GM19239 (cell line): ENCODE results near the gene MAP3K10.

Source experiments
- DNase-seq: peaks from one replicate; pipeline ENCODE4 v3.0.0; 2011; ENCODE audit warnings: low spot score; ENCODE audit not compliant: insufficient read length
- FAIRE-seq: peaks from 2 replicates; lab custom pipeline; 2011; peaks lifted over from hg19 to GRCh38; lab: Jason Lieb, UNC

Gene MAP3K10

DNA sequence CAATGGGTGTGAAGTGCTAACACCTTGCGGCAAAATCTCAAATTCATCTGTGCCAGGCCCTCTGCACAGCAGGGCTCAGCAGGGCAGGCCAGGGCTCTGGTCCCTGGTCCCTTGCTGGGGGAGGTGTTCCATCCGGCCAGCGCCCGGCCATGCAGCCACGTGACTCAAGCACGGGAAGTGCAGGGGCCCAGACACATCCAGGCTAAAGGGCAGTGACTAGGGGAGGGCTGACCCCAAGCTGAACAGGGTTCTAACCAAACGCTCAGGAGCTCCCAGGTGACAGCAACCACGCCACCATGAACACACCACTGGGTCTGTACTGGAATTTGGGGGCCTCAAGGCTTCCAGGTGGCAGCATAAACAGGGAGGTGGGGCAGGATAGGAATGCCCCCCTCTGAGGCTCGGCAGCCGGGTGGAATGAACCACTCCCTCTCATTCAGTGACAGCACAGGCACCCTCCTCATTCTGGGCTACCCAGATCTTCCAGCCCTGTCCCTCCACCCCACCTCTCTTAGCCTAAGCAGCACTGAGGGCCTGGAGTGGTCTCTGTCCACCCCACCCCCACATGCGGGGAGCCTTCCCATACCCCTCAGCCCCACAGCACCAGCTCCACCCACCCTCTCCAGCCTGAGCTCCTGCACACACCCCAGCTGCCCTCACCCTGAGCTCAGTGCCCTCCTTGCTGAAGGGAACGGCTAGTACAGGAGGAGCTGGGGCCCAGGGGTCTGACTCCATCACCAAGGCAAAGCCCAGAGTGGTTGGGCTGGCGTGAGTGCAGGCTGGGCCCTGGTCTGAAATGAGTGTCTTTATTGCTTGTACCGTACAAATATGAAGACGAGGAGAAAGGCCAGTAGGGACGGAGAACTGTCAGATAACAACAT lies 40.6 kb downstream of the MAP3K10 start:
- DNase-seq (no peak), FAIRE-seq (no peak)

DNA sequence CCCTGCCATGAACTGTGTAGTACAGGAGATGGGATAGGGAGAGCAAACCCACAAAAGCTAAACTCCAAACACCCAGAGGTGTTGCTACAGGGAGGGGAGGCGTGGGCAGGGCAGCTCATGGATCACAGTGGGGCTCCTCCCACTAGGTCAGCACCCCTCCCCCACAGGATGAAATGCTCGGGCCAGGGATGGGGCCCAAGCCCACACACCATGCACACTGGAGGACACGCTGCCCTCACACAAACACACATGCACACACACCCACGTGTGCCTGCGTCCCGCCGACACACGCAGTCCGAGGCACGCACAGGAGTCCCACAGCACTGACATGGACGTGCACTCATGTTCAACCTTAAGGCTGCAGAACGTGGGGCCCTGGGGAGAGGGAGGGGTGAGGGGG lies 41.3 kb downstream of the MAP3K10 start:
- FAIRE-seq (no peak), DNase-seq (no peak)

DNA sequence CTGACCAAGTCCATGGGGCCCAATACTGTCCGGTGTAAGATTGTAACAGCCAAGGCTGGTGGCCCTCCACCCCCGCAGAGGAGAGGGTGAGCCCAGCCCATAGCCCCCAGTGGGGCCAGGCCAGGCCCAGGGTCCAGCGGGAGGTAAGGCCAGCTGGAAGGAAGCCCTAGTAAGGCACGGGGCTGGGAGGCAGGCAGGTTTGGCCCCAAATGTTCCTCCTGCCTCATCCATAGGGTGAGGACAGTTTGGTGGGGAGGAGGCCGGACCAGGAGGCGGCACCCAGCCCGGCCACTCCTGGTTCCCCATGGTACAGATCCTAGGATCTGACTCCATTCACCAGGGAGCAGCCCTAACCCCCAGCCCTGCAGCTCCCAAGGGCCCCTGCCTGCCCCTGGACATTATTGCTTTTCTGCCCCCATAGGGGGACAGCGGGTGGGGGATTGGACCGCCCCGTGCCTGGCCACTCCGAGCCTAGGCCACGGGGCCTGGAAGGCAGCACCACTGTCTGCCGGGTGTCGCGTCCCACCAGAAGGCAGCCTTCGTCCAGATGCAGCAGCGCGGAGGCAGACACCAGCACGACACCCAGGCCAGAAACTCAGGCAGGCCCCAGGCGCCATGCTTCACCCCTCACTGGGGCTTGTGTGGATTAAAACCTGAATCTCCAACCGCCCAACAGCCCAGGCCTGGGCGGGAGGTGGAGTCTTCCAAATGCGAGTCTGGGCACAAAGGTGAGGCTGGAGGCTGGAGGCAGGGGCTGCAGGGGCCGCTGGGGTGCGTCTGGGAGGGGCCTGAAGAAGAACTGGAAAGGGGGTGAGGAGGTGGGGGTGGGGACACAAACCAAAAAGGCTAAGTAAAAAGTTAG lies 42.0 kb downstream of the MAP3K10 start:
- no peak for FAIRE-seq
- DNase-seq: no peak

DNA sequence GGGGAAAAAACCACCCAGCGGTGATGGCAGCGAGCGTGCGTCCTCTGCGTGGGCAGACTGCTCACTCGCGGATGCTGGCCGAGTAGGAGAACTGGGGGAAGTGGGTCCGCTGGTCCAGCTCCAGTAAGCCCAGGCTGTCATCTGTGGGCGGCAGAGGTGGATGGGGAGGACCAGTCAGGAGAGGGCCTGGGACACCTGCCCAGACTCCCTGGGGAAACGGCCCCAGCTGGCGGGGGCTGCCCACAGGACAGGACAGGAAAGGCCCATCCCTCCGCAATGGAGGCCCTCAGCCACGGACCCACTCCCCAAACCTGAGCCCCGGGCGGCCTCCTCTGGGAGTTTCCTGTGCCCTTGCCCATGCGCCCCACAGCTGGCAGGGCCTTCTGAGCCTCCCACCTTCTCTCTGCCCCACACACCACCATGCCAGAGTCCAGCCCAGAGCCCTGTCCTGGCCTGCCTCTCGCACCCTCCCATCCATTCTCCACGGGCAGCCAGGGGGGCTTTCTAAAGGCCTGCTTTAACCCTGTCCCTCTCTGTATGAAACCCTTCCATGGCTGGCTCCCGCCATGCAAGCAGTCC lies 42.7 kb downstream of the MAP3K10 start:
- DNase-seq: no peak
- no peak for FAIRE-seq

DNA sequence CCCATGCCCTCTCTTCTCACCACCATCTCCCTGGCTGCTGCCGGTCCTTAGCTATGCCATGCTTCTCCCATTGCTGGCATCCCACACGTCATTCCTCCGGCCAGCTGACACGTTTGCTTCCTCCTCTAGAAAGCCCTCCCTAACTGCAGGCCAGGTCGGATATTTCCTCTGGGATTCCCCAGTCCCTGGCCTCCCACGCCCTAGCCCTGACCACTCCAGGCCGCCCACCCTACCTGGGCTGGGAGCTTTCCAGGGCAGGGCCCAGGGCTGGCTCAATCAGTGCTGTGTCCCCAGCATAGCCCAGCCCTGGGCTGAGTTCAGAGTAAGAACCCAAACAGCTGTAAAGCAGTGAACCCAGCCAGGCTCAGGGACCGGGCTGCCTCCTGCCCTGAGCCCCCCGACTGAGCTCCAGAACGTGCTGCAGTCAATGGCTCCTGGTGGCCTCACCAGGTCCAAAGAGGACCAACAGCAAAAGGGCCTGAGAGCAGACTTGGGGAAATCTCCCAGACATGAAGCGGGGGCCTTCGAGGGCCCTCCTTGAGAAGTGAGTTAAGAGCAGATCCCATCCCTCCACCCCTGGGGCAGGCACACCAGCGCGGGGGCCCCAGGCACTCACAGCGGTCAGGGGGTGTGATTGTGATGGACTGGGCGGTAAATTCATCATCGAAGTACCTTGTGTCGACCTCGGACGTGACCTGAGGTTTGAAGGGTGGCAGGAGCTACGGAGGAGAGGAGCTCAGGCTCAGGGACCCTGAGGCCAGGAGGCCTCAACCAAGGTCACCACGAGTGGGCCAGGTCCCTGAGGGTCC lies 43.4 kb downstream of the MAP3K10 start:
- DNase-seq: no peak
- no peak for FAIRE-seq

DNA sequence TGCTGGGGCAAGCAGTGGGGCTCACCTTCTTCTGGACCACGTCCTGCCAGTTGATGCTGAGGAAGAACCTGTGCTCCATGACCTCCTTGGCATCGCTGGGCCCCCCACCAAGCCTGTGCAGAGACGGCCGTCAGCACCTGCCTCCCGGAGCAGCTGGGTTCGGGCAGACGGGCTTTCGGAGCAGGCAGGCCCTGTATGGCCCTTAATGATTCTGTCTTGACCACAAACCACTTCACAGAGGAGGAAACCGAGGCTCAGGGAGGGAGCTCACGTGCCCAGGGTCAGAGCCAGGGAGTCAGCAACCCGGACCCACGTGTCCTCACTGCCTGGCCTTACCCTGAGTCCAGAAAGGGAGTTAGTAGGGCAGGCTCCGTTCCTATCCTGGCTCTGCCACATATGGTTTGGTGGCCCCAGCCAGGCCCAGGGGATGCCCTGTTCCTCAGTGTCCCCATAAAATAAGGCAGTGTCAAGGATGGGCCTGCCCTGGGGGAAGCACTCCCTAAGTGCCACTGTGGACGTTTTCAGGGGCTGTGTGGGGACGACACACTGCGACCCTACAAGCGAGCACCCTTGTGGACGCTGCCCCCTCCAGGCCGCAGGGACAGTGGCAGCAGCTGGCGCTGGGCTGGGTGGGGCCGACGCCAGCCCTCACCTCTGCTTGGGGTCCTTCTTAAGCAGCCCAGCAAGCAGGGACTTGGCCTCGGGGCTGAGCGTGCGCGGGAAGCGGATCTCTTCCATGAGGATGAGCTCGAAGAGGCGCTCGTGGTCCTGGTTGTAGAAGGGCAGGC lies 44.2 kb downstream of the MAP3K10 start:
- DNase-seq (no peak), FAIRE-seq (no peak)

DNA sequence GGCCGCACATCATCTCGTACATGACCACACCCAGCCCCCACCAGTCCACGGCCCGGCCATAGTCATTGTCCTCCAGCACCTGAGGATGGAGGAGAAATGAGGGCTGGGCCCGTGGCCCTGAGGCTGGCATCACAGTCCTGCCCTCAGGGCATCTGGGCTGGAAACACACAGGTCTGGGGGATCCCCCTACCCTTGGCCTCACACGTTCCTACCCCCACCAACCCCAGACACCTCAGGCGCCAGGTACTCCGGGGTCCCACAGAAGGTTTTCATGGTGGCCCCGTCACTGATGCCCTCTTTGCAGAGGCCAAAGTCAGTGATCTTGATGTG lies 44.8 kb downstream of the MAP3K10 start:
- FAIRE-seq (no peak), DNase-seq (no peak)

DNA sequence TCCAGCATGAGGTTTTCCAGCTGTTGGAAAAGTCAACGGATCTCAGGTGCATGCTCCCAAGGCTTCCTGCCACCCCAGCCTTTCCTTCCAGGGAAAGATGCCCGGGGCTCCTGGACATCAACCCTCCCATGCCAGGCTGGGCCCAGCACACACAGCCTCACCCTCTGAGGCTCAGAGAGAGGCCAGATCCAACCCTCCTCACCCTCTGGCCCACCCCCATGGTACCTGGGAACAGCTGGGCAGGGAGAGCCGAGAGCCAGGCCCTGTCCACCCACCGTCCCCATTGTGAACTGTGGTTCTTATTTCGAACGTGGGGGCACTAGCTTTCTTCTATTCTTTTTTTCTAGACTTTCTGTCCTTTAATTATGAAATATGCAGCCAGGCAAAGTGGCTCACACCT lies 45.1 kb downstream of the MAP3K10 start:
- DNase-seq (no peak), FAIRE-seq (no peak)

DNA sequence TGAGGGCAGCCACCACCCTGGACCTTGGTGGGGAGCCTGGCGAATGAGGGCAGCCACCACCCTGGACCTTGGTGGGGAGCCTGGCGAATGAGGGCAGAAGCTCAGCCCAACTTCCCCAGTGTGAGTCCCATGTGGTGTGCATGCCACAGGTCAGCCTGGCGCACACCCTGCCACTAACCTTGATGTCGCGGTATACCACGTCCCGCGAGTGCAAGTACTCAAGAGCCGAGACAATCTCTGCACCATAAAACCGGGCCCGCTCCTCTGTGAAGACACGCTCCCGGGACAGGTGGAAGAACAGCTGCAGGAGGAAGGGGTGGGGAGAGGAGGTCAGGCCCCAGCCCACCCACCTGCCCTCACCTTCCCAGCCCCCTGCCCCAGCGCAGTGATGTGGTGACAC lies 46.6 kb downstream of the MAP3K10 start:
- no peak for DNase-seq
- no peak for FAIRE-seq

DNA sequence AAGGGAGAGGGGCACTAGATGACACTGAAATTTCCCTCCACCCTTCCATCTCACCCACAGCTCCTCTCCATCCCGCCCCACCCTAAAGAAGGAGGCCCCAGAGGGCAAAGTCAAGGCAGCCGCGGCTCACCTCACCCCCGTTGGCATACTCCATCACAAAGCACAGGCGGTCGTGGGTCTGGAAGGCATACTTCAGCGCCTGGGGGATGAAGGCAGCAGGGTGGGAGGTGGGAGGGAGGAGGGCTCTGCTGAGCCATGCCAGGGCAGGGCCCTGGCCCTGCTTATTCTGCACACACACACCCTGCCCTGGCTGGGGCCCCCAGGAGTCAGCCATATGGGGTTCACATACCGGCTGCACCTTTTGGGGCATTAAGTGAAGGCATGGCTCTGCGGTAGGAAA lies 47.5 kb downstream of the MAP3K10 start:
- DNase-seq (no peak), FAIRE-seq (no peak)

DNA sequence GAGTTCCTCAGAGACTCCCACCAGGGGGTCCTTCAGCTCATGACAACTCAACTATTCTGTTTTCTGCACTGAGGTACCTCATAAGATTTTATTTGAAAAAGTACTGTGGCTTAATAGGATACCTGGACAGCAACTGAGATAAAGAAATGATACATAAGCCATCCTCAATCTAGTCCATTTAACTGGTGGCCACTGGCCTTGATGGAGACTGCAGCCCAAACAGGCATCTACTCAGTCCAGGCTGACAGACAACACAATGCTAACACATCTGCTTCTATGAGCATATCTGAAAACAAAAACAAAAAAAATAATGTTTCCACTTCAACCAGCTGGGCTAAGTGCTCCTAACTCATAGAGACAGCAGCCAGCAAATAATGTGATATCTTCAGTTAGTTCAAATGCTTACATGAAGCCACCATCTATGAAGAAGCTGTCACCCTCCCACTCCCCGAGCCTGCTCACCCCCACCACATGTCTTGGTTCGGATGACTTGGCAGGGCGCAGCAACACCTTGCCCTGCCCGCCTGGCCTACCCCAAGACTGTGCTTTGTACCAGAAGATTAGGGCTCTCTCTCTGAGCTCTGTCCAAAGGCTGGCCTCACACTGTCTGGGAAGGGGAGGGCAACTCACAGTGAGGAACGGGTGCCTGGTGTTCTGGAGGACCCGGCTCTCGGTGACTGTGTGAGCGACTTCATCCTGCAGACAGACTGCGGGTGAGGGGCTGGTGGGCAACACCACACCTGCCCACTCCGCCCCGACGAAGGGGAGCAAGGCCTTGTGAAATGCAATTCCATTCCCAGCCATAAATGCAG lies 48.4 kb downstream of the MAP3K10 start:
- DNase-seq (no peak), FAIRE-seq (no peak)

DNA sequence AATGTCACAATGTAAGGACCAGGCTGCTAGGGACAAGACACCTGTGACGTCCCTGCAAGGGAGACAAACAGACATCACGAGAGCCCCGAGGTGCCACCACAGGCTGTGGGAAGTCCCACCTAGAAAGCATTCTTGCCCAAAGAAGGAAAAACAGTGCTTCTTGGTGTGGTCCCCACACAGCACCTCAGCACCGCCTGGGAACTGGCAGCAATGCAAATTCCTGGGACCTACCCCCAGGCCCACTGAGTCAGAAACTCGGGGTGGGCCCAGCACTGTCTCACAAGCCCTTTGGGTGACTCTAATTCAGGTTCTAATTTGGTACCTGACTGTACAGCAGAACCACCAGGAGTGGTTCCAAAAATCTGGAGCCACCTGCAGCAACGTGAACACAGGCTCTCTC lies 49.1 kb downstream of the MAP3K10 start:
- FAIRE-seq: no peak

DNA sequence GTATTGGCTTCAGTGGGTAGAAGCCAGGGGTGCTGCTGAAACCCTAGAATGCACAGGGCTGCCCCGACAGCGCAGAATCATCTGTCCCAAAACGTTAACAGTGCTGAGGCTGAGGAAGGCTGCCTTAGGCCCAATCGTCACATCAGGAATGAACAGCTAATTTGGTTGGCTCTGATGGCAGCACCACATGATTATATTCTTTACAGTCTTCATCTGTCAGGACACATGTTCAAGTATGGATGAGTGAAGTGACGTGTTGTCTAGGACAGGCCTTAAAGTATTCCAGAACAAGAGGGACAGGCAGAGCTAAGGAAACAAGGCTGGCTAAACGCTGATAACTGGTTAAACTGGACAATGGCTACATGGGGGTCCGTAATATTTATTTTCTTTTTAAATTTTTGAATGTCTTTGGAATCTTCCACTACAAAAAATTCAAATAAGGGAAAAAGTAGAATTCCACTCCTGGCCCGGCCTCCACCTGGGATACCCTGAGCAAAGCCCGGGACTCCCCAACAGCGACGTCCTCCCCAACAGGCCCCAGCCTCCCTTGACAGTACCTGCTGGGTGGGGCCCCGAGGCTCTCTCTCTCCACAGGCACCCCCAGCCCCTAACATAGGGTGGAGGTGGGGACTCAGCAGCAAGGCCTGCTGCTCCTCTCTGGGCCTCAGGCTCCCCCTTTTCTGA lies 50.0 kb downstream of the MAP3K10 start:
- DNase-seq: no peak
- FAIRE-seq: no peak

More for the DNA sequence above, 49.1 kb downstream of the MAP3K10 start:
- DNase-seq: no peak

DNA sequence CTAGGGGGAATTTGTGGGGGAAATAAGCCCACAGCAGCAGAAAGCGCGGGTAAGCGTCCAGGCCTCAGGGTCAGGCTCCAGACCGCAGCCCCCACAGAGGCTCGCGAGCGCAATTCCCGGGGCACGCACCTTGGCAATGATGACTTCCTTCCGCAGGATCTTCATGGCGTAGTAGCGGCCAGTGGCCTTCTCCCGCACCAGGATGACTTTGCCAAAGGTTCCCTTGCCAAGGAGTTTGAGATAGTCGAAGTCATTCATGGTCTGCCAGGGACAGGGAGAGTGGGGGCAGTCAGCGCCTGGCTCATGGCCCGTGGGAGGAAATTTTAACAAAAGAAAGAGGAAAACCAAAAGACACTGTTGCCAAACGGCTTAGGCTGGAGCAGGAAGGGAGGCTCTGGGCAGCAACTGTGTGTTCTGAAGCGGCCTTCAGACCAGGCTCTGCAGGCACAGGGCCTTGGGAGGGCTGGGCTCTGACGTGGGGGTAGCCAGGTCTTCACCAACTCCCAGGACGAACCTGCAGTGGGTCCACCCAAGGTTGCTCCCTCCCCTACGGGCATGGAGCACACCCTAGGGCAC lies 50.7 kb downstream of the MAP3K10 start:
- FAIRE-seq (no peak), DNase-seq (no peak)

DNA sequence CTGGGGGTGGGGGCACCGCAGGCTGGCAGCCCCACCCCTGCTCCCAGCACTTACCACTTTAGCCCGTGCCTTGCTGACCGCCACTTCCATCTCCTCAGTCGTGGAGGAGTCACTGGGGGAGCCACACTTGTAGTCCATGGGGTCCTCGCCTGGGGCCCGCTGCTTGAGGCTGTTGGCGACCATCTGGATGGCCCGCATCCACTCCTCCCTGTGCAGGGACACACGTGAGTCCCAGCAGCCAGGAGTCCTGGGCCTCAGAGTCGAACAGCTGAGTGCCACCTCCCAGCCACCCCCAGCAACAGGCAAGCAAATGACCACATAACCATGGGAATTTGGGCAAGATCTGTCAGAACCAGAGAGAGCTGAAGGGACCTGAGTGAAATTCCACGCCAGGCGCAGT lies 51.3 kb downstream of the MAP3K10 start:
- FAIRE-seq (no peak), DNase-seq (no peak)

DNA sequence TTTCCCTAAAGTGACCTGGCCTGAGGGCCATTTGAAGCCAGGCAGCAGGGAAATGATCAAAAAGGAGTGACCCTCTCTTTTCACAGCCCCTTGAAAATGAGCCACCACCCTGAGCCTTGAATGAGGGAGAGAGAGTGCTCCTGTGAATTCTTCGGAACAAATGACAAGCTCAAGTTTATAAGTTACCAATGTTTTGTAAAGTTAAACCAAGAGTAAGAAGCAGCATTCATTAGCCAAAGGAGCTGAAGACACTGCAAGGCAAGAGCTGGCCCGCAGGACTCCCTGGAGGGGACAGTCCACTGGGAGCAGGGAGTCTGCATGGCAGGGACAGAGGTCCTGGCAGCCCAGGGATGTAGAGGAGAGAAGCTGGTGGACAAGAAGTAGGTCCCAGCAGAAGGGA lies 52.0 kb downstream of the MAP3K10 start:
- no peak for FAIRE-seq
- DNase-seq: no peak

DNA sequence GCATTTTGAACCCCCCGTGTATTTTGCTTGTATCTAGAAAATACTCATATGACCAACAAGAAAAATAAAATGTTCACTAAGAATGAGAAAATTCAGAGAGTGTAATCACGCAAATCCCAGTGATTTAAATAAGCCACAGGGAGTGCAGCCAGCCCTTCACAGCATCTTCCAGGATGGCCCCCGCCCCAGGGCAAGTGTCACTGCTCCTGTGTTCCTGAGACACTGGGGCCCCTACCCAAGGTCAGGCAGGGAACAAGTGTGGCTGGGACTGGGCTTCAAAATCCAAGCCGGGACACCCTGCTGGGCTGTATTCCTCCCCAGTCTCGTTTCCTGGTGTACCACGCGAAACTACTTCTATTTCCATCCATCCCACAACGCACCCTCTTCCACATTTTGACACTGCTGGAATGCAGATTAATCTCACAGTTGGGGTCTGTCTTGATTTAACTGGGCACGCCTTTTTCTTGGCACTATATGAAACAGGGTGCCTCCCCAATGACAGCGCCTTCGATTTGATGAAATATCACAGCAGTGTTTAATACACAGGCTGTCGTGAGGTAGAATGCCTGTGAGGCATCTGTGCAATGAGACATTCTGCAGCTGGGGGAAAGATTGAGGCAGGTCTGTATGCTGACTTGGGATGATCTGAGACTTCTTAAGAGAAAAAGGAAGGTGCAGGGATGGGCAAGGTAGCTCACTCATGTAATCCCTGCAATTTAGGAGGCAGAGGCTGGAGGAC lies 53.5 kb downstream of the MAP3K10 start:
- DNase-seq (no peak), FAIRE-seq (no peak)
